ENCODE measurements around the gene ZBTB42.

DNA sequence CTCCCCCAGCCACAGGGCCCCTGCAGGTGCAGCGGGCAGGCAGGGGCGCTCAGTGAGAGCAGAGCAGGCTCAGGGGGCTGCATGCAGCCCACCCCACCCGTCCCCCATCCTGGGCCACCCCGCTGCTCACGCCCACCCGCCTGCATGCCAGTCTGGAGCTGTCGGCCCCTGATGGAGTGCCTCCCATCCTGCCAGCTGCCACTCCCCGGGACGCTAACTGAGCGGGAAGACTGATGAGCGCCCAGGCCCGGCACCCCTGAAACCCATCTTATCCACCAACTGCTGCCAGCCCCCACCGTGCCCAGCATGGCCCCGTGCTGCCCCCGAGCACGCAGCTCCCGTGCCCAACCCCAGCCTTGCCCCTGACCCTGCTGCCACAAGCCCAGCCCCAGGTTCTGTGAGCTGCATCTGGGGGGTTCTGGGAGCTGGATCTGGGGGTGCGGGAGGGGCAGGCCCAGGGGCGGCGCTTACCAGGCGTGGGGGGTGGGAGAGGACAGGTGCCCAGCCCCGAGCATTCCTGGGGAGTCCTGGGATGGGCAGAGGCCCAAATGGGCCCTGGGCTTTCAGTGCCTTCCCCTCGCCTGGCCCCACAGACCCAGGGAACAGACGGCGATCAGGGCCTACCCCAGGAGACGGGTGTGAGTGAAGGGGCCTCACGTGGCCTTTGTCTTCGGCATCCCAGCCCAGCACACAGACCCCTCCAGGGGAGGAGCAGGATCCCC lies 18.7 kb upstream of the ZBTB42 start:
- TF ChIP-seq CTCF (IDR thresholded peaks at IDR 0.05) (no peak), EP300 (IDR thresholded peaks at IDR 0.05) (no peak)

Data from tibial nerve (tissue), 4 donors.